Central memory CD4-positive, alpha-beta T cell (primary cell): ENCODE measurements around the gene ATP1A3.

Source experiments
- DNase-seq: peaks from one replicate; pipeline ENCODE4 v3.0.0; 2022

ATP1A3 gene

GRCh38 chr19:41981724-41982123 lies 12.3 kb downstream of the ATP1A3 start:
- no peak for DNase-seq

GRCh38 chr19:41978470-41978869 lies 15.6 kb downstream of the ATP1A3 start:
- no peak for DNase-seq

GRCh38 chr19:41977916-41978315 lies 16.1 kb downstream of the ATP1A3 start:
- DNase-seq = no peak

- no peak for DNase-seq
Observed at GRCh38 chr19:41974652-41975051, 19.4 kb downstream of the ATP1A3 start.

GRCh38 chr19:41971363-41971762 lies 22.7 kb downstream of the ATP1A3 start:
- DNase-seq = no peak

- no peak for DNase-seq
Observed at GRCh38 chr19:41969772-41970458, 24.1 kb downstream of the ATP1A3 start.

GRCh38 chr19:41968751-41969595 lies 25.1 kb downstream of the ATP1A3 start:
- no peak for DNase-seq

- no peak for DNase-seq
Observed at GRCh38 chr19:41967054-41967783, 26.8 kb downstream of the ATP1A3 start.

- DNase-seq = no peak
Observed at GRCh38 chr19:41965106-41965505, 28.9 kb downstream of the ATP1A3 start.

GRCh38 chr19:41960973-41961372 lies 33.1 kb downstream of the ATP1A3 start:
- DNase-seq = no peak

GRCh38 chr19:41959056-41960053 lies 34.7 kb downstream of the ATP1A3 start, which contains the start of gene RABAC1:
RABAC1 (minus strand) TSS chr19:41959321; CDS start chr19:41959292, 29 bp downstream.
- DNase-seq = peak; percentile 83

GRCh38 chr19:41958367-41959055 lies 35.5 kb downstream of the ATP1A3 start:
- DNase-seq = peak; percentile 70

GRCh38 chr19:41957838-41958366 lies 36.1 kb downstream of the ATP1A3 start:
- DNase-seq = peak; percentile 25

GRCh38 chr19:41957161-41957837 lies 36.7 kb downstream of the ATP1A3 start:
- DNase-seq = no peak

GRCh38 chr19:41956621-41957020 lies 37.4 kb downstream of the ATP1A3 start:
- no peak for DNase-seq

GRCh38 chr19:41955521-41955920 lies 38.5 kb downstream of the ATP1A3 start:
- no peak for DNase-seq

GRCh38 chr19:41951686-41952172 lies 42.3 kb downstream of the ATP1A3 start:
- DNase-seq = peak; percentile 71

- no peak for DNase-seq
Observed at GRCh38 chr19:41947091-41947490, 46.9 kb downstream of the ATP1A3 start.

- DNase-seq = peak; percentile 95
Observed at GRCh38 chr19:41945135-41945766, 48.8 kb downstream of the ATP1A3 start.

- no peak for DNase-seq
Observed at GRCh38 chr19:41944336-41944735, 49.7 kb downstream of the ATP1A3 start.
